AG04450 (cell line): ENCODE data around the gene MAN1C1. TPM values are rescaled to one million over a fixed set of nuclear protein-coding genes. Genes with fewer than 3 reads are reported as not detected.

Source experiments
- CTCF ChIA-PET: fragments of 300-600, 350-600 bp; formaldehyde crosslinking; extraction: SDS; loops from one replicate; lab custom pipeline; 2022; ENCODE audit warnings: antibody characterized with exemption, inconsistent platforms; lab: Charles Lee
- POLR2A ChIA-PET: fragments of 350-600 bp; formaldehyde crosslinking; extraction: SDS; loops from one replicate; lab custom pipeline; 2021; ENCODE audit warnings: antibody characterized with exemption, inconsistent platforms; lab: Yijun Ruan, JAX
- DNase-seq: peaks from one replicate; pipeline ENCODE4 v3.0.0-alpha.2; 2011; ENCODE audit warnings: low read depth, low spot score
- H3K27ac ChIP-seq: one replicate; pipeline ENCODE4 v1.5.1; 2012; ENCODE audit warnings: low read depth, low read length, control low read depth
- H3K27me3 ChIP-seq: one replicate; pipeline ENCODE4 v1.6.0; 2012; ENCODE audit warnings: low read length; ENCODE audit not compliant: control insufficient read depth, insufficient read depth
- H3K4me3 ChIP-seq: 2 replicates; pipeline ENCODE4 v1.5.1; 2011; ENCODE audit warnings: mild to moderate bottlenecking, low read depth, low read length, control low read depth
- H3K9me3 ChIP-seq: 2 replicates; pipeline ENCODE4 v1.5.1; 2012; ENCODE audit warnings: low read length; ENCODE audit not compliant: control insufficient read depth, insufficient read depth
- CTCF ChIP-seq: IDR thresholded peaks from 2 replicates; pipeline ENCODE4 v1.5.1; 2011; ENCODE audit warnings: low read depth, low read length, control low read depth, inconsistent platforms
- polyA plus RNA-seq: library from polyadenylated mRNA; depleted of rRNA; stranded (reverse); fragments of >200 nt; gene quantifications from 2 replicates; pipeline ENCODE4 v1.2.3, GENCODE V29; 2011

Gene MAN1C1
- polyA plus RNA-seq, 1 experiment, result 16.9 TPM

- Histone ChIP-seq H3K9me3 (no peaks in the 10 kb centered on the region), H3K4me3 (no peak overlapping the region), H3K27me3 (no peaks in the 10 kb centered on the region), H3K27ac (no peak overlapping the region)
- CTCF ChIA-PET, result no interaction called here
- no peak for DNase-seq
- TF ChIP-seq CTCF, result no peak
- POLR2A ChIA-PET, result no interaction called here
Measured at GRCh38 chr1:25718732-25719131, 102.1 kb downstream of the MAN1C1 start.

GRCh38 chr1:25720624-25721023, 104.0 kb downstream of the MAN1C1 start:
- POLR2A ChIA-PET, result no interaction called here
- no peak overlapping the region for H3K27ac ChIP-seq
- H3K4me3 ChIP-seq, result no peak overlapping the region
- peaks cover 2% of the 10 kb centered on the region for H3K27me3 ChIP-seq
- DNase-seq, result no peak
- CTCF ChIA-PET, result no interaction called here
- H3K9me3 ChIP-seq, result no peaks in the 10 kb centered on the region
- TF ChIP-seq CTCF, result no peak

GRCh38 chr1:25723250-25723880, 106.8 kb downstream of the MAN1C1 start:
- ChIA-PET CTCF (no interaction called here), POLR2A (no interaction called here)
- no peak overlapping the region for H3K4me3 ChIP-seq
- no peak overlapping the region for H3K27ac ChIP-seq
- peaks cover 2% of the 10 kb centered on the region for H3K27me3 ChIP-seq
- DNase-seq, result no peak
- no peaks in the 10 kb centered on the region for H3K9me3 ChIP-seq
- TF ChIP-seq CTCF, result no peak

- Histone ChIP-seq H3K27me3 (peaks cover 2% of the 10 kb centered on the region), H3K9me3 (no peaks in the 10 kb centered on the region), H3K4me3 (no peak overlapping the region), H3K27ac (no peak overlapping the region)
- ChIA-PET CTCF (interaction anchor here (0.7 kb wide), 1 partner anchor 273 kb away, joined by 4 read pairs; no protein-coding TSS in a partner anchor), POLR2A (no interaction called here)
- no peak for TF ChIP-seq CTCF
- DNase-seq, result no peak
Measured at GRCh38 chr1:25724201-25724600, 107.6 kb downstream of the MAN1C1 start.

- Histone ChIP-seq H3K4me3 (no peak overlapping the region), H3K27ac (no peak overlapping the region), H3K27me3 (peaks cover 2% of the 10 kb centered on the region), H3K9me3 (no peaks in the 10 kb centered on the region)
- no peak for DNase-seq
- CTCF ChIA-PET, result interaction anchor here (0.9 to 1.4 kb wide), 2 partner anchors 30 to 116 kb away, joined by 3 to 5 read pairs; no protein-coding TSS in a partner anchor
- POLR2A ChIA-PET, result interaction anchor here (0.7 kb wide), 1 partner anchor 13 kb away, joined by 3 read pairs; no protein-coding TSS in a partner anchor
- TF ChIP-seq CTCF, result no peak
Measured at GRCh38 chr1:25724966-25725365, 108.4 kb downstream of the MAN1C1 start.
